Adipocyte (in vitro differentiated cells): ENCODE results near the gene LRRC38.
"Not testable (repeated sequence)": the region's sequence is repeated elsewhere in the genome, so short reads cannot be mapped to it uniquely, and the experiment has no call there.

Source experiments
- DNase-seq: peaks from one replicate; pipeline ENCODE4 v3.0.0-alpha.2; 2015; ENCODE audit warnings: low read depth
- H3K27me3 ChIP-seq: replicated peaks from 2 replicates; pipeline ENCODE4 v1.7.0; 2013; ENCODE audit warnings: mild to moderate bottlenecking, low read length, moderate library complexity; ENCODE audit not compliant: control insufficient read depth, insufficient read depth
- H3K36me3 ChIP-seq: 2 replicates; pipeline ENCODE4 v1.7.0; 2013; ENCODE audit warnings: low read length, mild to moderate bottlenecking, moderate library complexity; ENCODE audit not compliant: control insufficient read depth, insufficient read depth, severe bottlenecking
- H3K4me1 ChIP-seq: 2 replicates; pipeline ENCODE4 v1.7.0; 2013; ENCODE audit warnings: mild to moderate bottlenecking, low read length, moderate library complexity; ENCODE audit not compliant: control insufficient read depth, insufficient read depth
- H3K4me3 ChIP-seq: 2 replicates; pipeline ENCODE4 v1.7.0; 2013; ENCODE audit warnings: mild to moderate bottlenecking, low read length, moderate library complexity
- H3K9ac ChIP-seq: 2 replicates; pipeline ENCODE4 v1.7.0; 2013; ENCODE audit warnings: mild to moderate bottlenecking, low read length, moderate library complexity
- H3K9me3 ChIP-seq: 2 replicates; pipeline ENCODE4 v1.7.0; 2013; ENCODE audit warnings: mild to moderate bottlenecking, low read length, moderate library complexity; ENCODE audit not compliant: control insufficient read depth

Gene LRRC38

DNA sequence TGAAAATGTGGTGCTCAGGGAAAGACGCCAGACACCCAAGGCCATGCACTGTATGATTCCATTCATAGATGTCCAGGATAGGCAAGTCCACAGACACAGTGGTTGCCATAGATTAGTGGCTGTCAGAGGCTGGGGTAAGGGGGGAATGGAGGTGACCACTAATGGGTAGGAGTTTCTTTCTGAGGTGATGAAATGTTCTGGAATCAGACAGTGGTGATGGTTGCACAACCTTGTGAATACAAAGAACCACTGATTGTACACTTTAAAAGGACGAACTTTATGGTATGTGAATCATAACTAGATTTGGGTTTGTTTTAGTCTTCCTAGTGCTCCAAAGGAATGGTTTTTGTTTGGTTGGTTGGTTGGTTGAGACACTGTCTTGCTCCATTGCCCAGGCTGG, 51.8 kb downstream of the LRRC38 start:
- H3K27me3 ChIP-seq = peaks cover 27% of the 10 kb centered on the region
- no peak overlapping the region for H3K9ac ChIP-seq
- peaks cover 12% of the 10 kb centered on the region for H3K4me1 ChIP-seq
- no peak overlapping the region for H3K4me3 ChIP-seq
- DNase-seq = no peak
- no peaks in the 10 kb centered on the region for H3K36me3 ChIP-seq
- no peaks in the 10 kb centered on the region for H3K9me3 ChIP-seq

DNA sequence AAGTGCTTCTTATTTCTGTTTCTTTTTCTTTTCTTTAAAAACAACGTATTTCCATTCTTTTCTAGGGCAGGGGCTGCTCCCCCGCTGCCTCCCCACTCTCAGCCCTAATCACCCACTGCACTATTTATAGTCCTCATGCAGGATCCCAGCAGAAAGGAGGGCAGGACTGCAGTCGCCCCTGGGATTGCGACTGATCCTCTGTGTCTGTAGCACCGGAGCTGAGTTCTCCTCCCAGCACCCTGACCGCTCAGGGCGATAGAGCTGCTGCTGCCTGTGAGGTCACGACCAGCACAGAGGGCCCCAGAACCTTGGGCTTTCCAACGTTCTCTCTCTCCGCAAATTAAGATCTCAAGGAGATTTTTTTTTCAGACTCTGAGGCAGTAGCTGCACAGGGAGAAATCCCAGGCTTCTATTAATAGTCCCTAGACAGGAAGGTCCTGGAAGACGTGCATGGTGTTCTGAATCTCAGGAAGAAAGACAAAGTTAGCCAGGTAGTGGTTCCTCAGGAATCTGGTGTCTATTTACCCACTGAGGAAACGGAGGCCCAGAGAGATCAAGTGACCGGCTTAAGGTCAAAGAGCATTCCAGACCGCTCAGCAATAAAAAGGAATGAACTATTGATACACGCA, 56.8 kb downstream of the LRRC38 start:
- DNase-seq = no peak
- no peak overlapping the region for H3K4me3 ChIP-seq
- H3K36me3 ChIP-seq = no peaks in the 10 kb centered on the region
- H3K9me3 ChIP-seq = no peaks in the 10 kb centered on the region
- no peak overlapping the region for H3K9ac ChIP-seq
- peaks cover 2% of the 10 kb centered on the region for H3K4me1 ChIP-seq
- peaks cover 13% of the 10 kb centered on the region for H3K27me3 ChIP-seq

DNA sequence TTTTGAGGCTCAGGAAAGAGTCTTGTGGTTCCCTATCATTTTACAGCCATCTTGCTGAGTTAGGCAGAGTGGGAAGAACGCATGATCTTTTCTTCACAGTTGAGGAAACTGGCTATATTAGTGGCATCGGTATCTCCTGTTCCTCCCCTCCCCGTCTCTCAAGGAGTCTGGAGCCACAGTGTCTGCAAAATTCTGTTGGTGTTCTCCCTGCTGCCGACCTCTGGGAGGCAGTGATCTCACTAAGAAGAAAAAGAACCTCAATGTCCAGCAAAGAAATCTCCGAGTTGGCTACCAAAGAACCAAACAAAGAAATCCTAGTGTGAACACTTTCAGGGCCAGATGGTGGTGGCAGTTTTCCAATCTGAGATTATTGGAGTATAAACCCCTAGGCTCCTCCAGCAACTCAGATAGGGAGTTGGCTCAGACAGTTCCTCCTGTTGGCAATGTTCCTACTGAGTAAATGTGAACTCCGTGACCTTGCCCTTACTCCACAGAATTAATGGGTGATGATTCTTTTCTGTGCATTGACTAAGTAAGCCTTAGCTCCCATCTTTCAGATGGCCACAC, 62.3 kb downstream of the LRRC38 start:
- Histone ChIP-seq H3K27me3 (no peaks in the 10 kb centered on the region), H3K9me3 (no peaks in the 10 kb centered on the region), H3K9ac (no peak overlapping the region), H3K36me3 (no peaks in the 10 kb centered on the region), H3K4me1 (no peaks in the 10 kb centered on the region), H3K4me3 (no peak overlapping the region)
- no peak for DNase-seq

DNA sequence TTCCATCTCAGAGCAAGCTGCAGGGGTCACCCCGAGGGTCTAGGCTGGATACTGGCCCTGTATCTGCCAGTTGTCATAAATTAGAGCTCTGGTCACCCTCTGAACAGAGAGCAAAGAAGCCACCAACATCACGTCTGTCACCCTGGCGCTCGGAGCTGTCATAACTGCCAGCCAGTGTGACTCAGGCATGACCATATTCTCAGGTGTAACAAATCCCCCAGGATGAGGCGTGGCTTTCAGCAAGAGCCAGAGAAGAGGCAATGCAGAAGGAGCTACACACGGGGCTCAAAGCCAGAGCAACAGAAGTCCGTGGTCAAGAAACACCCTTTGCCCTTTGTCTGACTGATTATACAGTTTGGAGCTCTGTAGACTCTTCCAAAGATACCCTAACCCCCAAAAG, 63.6 kb downstream of the LRRC38 start:
- Histone ChIP-seq H3K9me3 (no peaks in the 10 kb centered on the region), H3K4me1 (no peaks in the 10 kb centered on the region), H3K27me3 (peaks cover 5% of the 10 kb centered on the region), H3K4me3 (no peak overlapping the region), H3K36me3 (no peaks in the 10 kb centered on the region), H3K9ac (no peak overlapping the region)
- no peak for DNase-seq

DNA sequence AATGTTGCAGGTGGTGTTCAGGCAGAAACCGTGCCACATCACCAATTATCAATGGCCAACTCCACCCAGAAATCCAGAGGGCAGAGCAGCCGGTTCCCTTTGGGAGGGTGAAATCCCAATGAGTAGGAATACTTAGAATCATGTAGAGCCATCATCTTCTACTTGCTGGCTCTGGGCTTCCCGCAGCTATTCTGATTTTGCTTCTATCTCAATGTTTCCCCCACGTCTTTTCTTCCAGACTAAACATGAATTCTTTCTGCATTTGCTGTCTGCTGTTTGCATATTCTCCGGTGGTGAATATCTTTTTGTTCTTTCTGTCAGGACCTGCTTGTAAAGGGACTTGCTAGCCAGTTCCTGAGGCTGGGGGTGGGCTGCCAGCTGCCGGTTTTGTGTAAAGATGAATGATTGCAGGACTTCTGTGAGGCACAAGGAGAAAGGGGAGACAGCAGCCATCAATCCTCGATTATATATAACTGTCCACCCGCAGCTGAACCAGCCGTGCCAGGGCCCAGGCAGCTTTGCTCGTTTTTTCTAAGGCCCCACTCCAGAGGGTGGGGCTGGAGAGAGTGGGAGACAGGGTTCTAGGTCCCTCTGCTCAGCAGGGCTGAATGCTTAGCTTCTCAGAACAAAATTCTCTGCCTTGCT, 70.3 kb downstream of the LRRC38 start:
- no peak overlapping the region for H3K9ac ChIP-seq
- H3K9me3 ChIP-seq = no peaks in the 10 kb centered on the region
- no peaks in the 10 kb centered on the region for H3K36me3 ChIP-seq
- no peaks in the 10 kb centered on the region for H3K4me1 ChIP-seq
- DNase-seq = no peak
- peaks cover 5% of the 10 kb centered on the region for H3K27me3 ChIP-seq
- H3K4me3 ChIP-seq = no peak overlapping the region

DNA sequence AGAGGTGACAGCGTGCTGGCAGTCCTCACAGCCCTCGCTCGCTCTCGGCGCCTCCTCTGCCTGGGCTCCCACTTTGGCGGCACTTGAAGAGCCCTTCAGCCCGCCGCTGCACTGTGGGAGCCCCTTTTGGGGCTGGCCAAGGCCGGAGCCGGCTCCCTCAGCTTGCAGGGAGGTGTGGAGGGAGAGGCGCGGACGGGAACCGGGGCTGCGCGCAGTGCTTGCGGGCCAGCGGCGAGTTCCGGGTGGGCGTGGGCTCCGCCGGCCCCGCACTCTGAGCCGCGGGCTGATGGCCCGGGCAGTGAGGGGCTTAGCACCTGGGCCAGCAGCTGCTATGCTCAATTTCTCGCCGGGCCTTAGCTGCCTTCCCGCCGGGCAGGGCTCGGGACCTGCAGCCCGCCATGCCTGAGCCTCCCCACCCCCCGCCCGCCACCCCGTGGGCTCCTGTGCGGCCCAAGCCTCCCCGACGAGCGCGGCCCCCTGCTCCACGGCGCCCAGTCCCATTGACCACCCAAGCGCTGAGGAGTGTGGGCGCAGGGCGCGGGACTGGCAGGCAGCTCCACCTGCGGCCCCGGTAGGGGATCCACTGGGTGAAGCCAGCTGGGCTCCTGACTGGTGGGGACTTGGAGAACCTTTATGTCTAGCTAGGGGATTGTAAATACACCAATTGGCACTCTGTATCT, 74.6 kb downstream of the LRRC38 start:
- not testable (repeated sequence) for H3K36me3 ChIP-seq, H3K4me1 ChIP-seq, H3K4me3 ChIP-seq, H3K27me3 ChIP-seq, H3K9me3 ChIP-seq, DNase-seq, H3K9ac ChIP-seq

DNA sequence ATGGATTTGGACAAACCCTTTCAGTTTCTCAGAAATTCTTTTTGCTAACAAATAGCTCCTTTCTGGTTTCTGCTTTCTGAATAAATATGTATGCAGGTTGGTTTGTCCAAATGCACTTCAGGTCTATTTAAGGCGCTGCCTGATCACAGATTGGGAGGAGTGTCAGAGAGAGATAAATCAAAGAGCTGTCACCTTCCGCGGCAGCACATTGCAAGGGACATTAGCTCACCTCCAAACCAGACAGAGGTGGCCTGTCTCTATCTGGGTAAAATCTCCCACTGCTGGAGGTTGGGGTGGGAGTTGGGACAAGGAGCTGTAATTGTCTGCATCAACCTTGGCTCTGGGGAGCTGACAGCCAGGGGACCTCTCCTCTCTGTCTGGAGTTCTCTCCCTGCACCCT, 78.3 kb downstream of the LRRC38 start:
- H3K9me3 ChIP-seq = no peaks in the 10 kb centered on the region
- H3K9ac ChIP-seq = no peak overlapping the region
- no peaks in the 10 kb centered on the region for H3K36me3 ChIP-seq
- H3K4me3 ChIP-seq = no peak overlapping the region
- no peak for DNase-seq
- H3K27me3 ChIP-seq = peaks cover 8% of the 10 kb centered on the region
- no peaks in the 10 kb centered on the region for H3K4me1 ChIP-seq

DNA sequence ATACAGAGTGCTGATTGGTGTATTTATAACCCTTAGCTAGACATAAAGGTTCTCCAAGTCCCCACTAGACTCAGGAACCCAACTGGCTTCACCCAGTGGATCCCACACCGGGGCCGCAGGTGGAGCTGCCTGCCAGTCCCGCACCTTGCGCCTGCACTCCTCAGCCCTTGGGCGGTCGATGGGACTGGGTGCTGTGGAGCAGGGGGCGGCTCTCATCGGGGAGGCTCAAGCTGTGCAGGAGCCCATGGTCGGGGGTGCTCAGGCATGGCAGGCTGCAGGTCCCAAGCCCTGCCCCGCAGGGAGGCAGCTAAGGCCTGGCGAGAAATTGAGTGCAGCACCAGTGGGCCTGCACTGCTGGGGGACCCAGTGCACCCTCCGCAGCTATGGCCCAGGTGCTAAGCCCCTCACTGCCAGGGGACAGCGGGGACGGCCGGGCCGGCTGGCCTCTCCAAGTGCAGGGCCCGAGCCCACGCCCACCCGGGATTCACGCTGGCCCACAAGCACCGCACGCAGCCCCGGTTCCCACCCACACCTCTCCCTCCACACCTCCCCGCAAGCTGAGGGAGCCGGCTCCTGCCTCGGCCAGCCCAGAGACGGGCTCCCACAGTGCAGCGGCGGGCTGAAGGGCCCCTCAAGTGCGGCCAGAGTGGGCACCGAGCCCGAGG, 80.0 kb downstream of the LRRC38 start:
- H3K36me3 ChIP-seq, H3K4me3 ChIP-seq, H3K27me3 ChIP-seq, DNase-seq, H3K4me1 ChIP-seq, H3K9ac ChIP-seq, H3K9me3 ChIP-seq: not testable (repeated sequence)

DNA sequence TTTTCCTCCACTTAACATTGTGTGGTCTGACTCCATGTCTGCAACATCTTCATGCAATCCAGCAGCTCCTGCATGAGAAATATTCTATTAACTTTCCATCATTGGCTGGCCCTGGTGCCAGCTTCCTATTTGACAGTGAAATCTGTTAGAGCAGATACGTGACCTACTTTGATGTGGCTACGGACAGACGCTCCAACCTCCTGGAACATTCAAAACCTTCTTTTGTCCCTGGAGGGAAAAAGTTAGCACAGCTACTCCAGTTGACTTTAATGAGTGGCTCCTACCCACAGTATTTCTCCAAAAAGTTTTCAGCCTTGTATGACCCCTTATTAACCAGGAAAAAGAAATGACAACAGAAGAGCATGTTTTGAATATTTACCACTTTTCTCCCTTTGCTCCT, 81.6 kb downstream of the LRRC38 start:
- Histone ChIP-seq H3K4me3 (no peak overlapping the region), H3K9me3 (no peaks in the 10 kb centered on the region), H3K36me3 (no peaks in the 10 kb centered on the region), H3K4me1 (no peaks in the 10 kb centered on the region), H3K27me3 (peaks cover 8% of the 10 kb centered on the region), H3K9ac (no peak overlapping the region)
- no peak for DNase-seq

DNA sequence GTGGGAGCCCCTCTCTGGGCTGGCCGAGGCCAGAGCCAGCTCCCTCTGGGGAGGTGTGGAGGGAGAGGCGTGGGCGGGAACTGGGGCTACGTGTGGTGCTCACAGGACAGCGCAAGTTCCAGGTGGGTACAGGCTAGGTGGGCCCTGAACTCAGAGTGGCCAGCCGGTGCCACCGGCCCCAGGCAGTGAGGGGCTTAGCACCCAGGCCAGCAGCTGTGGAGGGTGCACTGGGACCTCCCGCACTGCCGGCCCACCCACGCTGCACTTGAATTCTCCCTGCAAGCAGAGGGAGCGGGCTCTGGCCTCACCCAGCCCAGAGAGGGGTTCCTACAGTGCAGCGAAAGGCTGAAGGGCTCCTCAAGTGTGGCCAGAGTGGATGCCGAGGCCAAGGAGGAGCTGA, 83.3 kb downstream of the LRRC38 start:
- H3K27me3 ChIP-seq = peaks cover 3% of the 10 kb centered on the region
- no peaks in the 10 kb centered on the region for H3K4me1 ChIP-seq
- DNase-seq = no peak
- H3K36me3 ChIP-seq = no peaks in the 10 kb centered on the region
- no peaks in the 10 kb centered on the region for H3K9me3 ChIP-seq
- no peak overlapping the region for H3K9ac ChIP-seq
- H3K4me3 ChIP-seq = no peak overlapping the region
